ENCODE results near the gene SEC16A.
A peak's percentile ranks its signal among the peaks of the same experiment; 100 is the strongest.
"Not testable (repeated sequence)": the region's sequence is repeated elsewhere in the genome, so short reads cannot be mapped to it uniquely, and the experiment has no call there.

Gene SEC16A

DNA sequence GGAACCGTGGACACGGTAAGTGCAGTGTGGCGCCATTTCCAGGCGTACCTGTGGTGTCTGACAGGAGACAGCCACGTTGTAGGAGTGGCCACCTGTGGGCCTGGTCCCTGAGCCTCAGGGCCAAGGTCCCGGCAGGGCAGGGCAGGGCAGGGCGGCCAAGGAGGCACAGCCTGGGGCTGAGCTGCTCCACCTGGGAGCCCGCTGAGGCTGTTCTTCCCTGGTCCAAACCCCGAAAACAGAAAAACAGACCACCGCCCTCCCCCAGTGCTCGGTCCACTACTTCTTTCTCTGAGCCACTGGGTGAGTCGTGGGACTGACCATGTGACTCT, 63.8 kb downstream of the SEC16A start:
- no peak for DNase-seq (ENCODE audit: low spot score)

GRCh38 chr9:136418182-136419091, 64.4 kb downstream of the SEC16A start:
- DNase-seq (ENCODE audit: low spot score) = no peak

DNA sequence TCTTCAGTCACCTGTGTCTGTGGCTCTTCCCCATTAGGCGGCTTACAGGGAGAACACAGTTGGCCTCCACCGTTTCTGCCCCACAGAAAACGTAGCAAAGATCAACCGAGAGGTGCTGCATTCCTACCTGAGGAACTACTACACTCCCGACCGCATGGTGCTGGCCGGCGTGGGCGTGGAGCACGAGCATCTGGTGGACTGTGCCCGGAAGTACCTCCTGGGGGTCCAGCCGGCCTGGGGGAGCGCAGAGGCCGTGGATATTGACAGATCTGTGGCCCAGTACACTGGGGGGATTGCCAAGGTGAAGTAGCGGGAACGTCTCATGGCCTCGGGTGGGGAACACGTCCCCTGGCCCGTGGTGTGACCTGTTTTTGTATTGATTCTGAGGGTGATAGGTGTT, 65.9 kb downstream of the SEC16A start:
- no peak for DNase-seq (ENCODE audit: low spot score)

GRCh38 chr9:136416427-136416826, 66.4 kb downstream of the SEC16A start:
- no peak for DNase-seq (ENCODE audit: low spot score)

GRCh38 chr9:136412962-136413361, 69.9 kb downstream of the SEC16A start:
- no peak for DNase-seq (ENCODE audit: low spot score)

- peak; percentile 23 for DNase-seq (ENCODE audit: low spot score)
These were observed 71.5 kb downstream of the SEC16A start for GRCh38 chr9:136411378-136411777.

GRCh38 chr9:136410500-136411287, 72.1 kb downstream of the SEC16A start, which contains the start of the genes ENTR1 and PMPCA:
TSS of gene ENTR1 (minus strand) at chr9:136410614. CDS start at chr9:136410397, 217 bp downstream.
TSS of gene PMPCA (plus strand) at chr9:136410658. CDS start at chr9:136410669, 11 bp downstream.
- peak; percentile 93 for DNase-seq (ENCODE audit: low spot score)

DNA sequence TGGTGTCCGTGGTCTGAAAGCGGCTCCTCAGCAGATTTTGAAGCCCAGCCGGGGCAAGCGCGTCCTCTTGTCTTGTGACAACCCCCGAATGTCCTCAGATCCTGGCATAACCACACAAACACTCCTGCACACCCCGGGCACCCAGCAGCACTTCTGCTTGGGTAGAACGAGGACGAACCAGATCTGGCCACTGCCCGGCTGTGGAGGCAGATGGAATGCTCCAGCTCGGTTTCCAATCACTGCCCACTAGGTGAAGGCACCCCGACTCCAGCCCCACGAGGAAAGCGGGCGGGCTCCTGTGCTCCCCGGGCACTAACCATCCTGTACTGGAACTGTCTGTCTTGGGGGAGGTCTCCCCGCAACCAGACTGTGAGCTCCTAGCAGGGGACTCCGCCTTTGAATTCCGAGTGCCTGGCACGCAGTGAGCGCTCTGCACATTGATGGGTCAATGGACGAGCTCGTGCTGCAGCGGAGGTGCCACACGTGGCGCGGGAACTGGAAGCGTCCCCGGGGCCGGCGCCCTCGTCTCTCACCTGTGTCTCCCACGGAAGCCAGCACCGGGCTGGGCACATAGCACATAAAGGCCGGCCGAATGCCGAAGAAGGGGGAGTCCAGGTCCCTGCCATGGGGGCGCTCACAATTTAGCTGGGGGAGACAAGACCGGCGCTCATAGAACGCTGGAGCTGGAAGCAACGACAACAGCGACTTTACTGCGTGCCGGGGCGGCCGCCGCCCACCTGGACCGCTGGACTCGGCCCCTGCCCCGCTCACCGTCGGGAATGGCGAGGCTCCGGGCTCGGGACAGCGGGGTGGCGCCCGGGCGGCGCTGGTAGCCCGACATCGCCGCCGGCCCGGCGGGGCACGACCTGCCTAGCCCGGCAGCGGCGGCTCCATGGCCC, 73.0 kb downstream of the SEC16A start:
- DNase-seq (ENCODE audit: low spot score) = peak; percentile 16

DNA sequence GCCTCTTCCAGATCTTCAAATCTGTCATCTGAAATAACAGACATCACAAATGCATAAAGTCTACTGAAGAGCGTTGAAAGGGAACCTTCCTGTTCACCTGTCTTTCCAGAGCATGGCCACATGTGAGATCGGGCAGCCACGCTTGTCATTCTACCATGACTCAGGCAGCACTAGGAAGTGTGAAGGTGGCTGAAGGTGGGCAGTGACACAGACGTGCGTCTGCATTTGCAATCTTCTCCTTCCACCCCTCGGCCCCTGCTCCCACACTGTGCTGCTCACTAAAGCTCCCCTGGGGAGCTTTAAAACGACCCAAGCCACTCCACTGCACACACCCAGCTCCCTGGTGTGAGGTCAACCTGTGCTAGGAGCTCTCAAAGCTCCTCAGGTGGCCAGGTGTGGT, 74.9 kb downstream of the SEC16A start:
- DNase-seq (ENCODE audit: low spot score) = no peak

DNA sequence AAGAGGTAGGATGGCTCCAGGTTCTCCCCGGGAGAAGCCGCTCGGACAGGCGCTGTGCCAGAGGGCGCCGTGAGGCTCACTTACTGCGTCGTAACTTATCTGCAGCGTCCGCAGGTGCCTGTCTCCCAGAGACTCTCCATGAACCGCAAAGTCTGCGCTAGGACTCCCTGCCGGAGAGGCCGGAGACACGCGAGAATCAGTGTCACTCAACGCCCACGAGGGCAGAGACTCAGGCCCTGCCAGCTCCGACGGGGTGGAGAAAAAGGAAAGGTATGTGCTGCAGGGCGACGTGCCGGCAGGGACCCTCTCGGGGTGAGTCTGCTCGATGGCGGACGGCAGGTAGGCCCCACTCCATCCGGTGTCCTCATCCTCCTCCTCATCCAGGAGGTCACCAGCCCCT, 75.8 kb downstream of the SEC16A start:
- not testable (repeated sequence) for DNase-seq (ENCODE audit: low spot score)

DNA sequence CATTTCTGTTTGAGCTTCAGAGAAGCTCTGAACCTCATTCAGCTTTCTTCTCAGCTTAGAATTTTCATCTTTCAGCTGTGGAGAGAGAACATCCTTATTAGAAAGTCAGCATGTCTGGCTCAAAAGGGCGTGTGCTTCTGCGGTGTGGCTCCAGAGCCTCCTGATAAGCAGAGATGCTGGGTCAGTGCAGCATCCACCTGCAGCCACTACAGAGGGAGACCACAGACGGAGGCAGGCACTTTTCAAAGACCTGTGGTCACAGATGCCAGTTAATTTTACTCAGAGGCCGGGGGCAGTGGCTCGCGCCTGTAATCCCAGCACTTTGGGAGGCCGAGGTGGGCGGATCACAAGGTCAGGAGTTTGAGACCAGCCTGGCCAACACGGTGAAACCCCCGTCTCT, 76.9 kb downstream of the SEC16A start:
- DNase-seq (ENCODE audit: low spot score) = not testable (repeated sequence)

GRCh38 chr9:136405481-136405880, 77.4 kb downstream of the SEC16A start:
- no peak for DNase-seq (ENCODE audit: low spot score)

GRCh38 chr9:136404801-136405136, 78.1 kb downstream of the SEC16A start:
- DNase-seq (ENCODE audit: low spot score) = no peak

- no peak for DNase-seq (ENCODE audit: low spot score)
These were observed 78.7 kb downstream of the SEC16A start for GRCh38 chr9:136403915-136404800.

DNA sequence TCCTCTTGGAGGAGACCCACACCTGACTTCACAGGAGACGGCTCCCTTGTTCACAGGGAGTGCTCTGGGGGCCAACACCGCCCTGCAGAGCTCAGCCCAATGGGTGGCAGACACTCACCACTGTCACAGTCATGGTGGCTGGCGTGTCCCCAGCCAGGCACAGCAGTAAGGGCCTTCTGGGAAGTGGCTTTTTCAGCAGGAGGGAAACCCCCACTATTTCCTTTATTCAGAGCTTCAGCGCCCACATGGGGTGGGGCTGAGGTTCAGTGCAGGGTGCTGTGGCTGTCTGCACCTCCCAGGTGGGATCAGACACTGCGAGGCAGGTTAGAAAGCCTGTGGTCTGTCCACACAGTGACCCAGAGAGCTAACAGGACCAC, 79.3 kb downstream of the SEC16A start:
- no peak for DNase-seq (ENCODE audit: low spot score)

- DNase-seq (ENCODE audit: low spot score) = no peak
These were observed 80.8 kb downstream of the SEC16A start for GRCh38 chr9:136402067-136402466.

- no peak for DNase-seq (ENCODE audit: low spot score)
These were observed 81.5 kb downstream of the SEC16A start for GRCh38 chr9:136401173-136401922.

DNA sequence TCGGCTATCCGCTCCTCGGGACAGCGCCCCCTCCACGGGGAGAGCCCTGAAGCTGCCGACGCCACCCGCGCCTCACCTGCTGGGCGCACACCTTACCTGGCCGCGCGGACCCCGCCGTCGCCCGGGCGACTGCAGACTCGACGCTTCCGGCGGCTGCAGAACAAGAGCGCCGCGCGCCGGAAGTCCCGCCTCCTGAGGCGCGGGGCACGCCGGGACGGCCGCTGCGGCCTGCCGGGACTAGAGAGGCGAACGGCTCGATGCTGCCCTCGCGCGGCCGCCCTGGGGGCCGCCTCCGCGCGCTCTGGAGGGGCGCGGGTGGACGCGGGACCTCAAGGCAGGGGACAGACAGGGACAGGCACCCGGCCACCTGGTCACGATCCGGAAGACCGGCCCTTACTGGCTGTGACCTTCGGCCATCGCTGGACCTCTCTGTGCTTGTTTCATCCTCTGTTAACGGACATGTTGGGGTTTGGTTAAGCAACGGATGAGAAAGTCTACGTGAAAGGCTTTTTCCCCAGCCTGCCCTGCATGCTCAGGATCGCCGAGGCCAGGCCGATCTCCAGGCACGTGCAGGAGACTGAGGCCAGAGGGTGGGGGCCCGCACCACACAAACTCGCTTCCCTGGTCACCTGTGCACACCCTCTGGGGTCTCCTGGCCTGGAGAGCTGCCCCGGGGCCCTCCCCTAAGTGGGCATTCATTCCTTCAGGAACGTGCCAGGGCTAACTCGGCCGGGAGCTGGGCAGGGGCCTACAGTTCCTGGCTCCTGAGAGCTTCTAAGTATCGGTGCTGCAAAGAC, 82.6 kb downstream of the SEC16A start, which contains the start of gene SNAPC4:
Gene SNAPC4 (minus strand): TSS at position 133 of the 797 bp plus-strand sequence. CDS start 1,742 bp downstream, outside the sequence.
- peak; percentile 90 for DNase-seq (ENCODE audit: low spot score)
